Endothelial cell of umbilical vein (primary cell): ENCODE measurements around the gene ME3. TPM values are rescaled to one million over a fixed set of nuclear protein-coding genes. Genes with fewer than 3 reads are reported as not detected.

Source experiments
- BruUV-seq: library from RNA; stranded (reverse); fragments of 400-500 nt; replicated peaks from 2 replicates; lab custom pipeline; 2021; lab: Mats Ljungman, UMichigan
- CTCF ChIA-PET: fragments of 300-600, 350-600 bp; sonication (Branson Sonifier 250); formaldehyde crosslinking; loops from one replicate; lab custom pipeline; 2021; ENCODE audit warnings: antibody characterized with exemption, inconsistent platforms; lab: Charles Lee
- POLR2A ChIA-PET: fragments of 300-600, 350-600 bp; sonication (Branson Sonifier 250); formaldehyde crosslinking; loops from one replicate; lab custom pipeline; 2021; ENCODE audit warnings: antibody characterized with exemption, inconsistent platforms; lab: Charles Lee
- DNase-seq: peaks from one replicate; pipeline ENCODE4 v3.0.0-alpha.2; 2011; ENCODE audit warnings: low read depth, low spot score
- FAIRE-seq: peaks from 2 replicates; lab custom pipeline; 2011; peaks lifted over from hg19 to GRCh38; lab: Jason Lieb, UNC
- H2AFZ ChIP-seq: 2 replicates; pipeline ENCODE4 v1.6.0; 2012; ENCODE audit warnings: low read depth, low read length, control low read depth, inconsistent platforms
- H3K27ac ChIP-seq: 2 replicates; pipeline ENCODE4 v1.5.1; 2011; ENCODE audit warnings: low read depth, mild to moderate bottlenecking, control low read depth, low read length, moderate library complexity; ENCODE audit not compliant: insufficient read depth
- H3K27me3 ChIP-seq, 2 experiments: 2 replicates each; pipeline versions ENCODE4 v1.6.0 to v1.6.1; 2011; ENCODE audit warnings: low read length in 2 of 2, mixed read lengths in 1 of 2; ENCODE audit not compliant: control insufficient read depth in 2 of 2, insufficient read depth in 2 of 2
- H3K36me3 ChIP-seq, 2 experiments: 2 replicates in 1 of 2; 3 replicates in 1 of 2; pipeline ENCODE4 v1.5.1; 2011; ENCODE audit warnings: low read length in 2 of 2, mild to moderate bottlenecking in 1 of 2, moderate library complexity in 1 of 2; ENCODE audit not compliant: control insufficient read depth in 2 of 2, insufficient read depth in 2 of 2; ENCODE audit errors: extremely low read depth in 1 of 2
- H3K4me1 ChIP-seq: 3 replicates; pipeline ENCODE4 v1.5.1; 2011; ENCODE audit warnings: mild to moderate bottlenecking, low read length; ENCODE audit not compliant: control insufficient read depth, insufficient read depth; ENCODE audit errors: extremely low read depth
- H3K4me2 ChIP-seq: 2 replicates; pipeline ENCODE4 v1.6.1; 2011; ENCODE audit warnings: low read length, control low read depth, mixed read lengths; ENCODE audit not compliant: insufficient read depth
- H3K4me3 ChIP-seq, 3 experiments: fragments of 200-600 bp in 1 of 3; sonication (generic), shearing (Covaris generic) in 1 of 3; replicated peaks in 1 of 3; 2 replicates each; pipeline ENCODE4 v1.5.1; 2011 to 2016; ENCODE audit warnings: control low read depth in 3 of 3, low read length in 3 of 3, mild to moderate bottlenecking in 2 of 3, inconsistent platforms in 1 of 3, low read depth in 1 of 3, moderate library complexity in 1 of 3; ENCODE audit not compliant: insufficient read depth in 1 of 3
- H3K79me2 ChIP-seq: 2 replicates; pipeline ENCODE4 v1.6.0; 2012; ENCODE audit warnings: low read length, inconsistent platforms; ENCODE audit not compliant: control insufficient read depth, insufficient read depth
- H3K9ac ChIP-seq: replicated peaks from 2 replicates; pipeline ENCODE3; 2011; ENCODE audit warnings: low read length, control low read depth; ENCODE audit not compliant: insufficient read depth; ENCODE audit errors: extremely low read depth
- H3K9me1 ChIP-seq: replicated peaks from 3 replicates; pipeline ENCODE4 v1.6.0; 2011; ENCODE audit warnings: mild to moderate bottlenecking, low read length; ENCODE audit not compliant: control insufficient read depth, insufficient read depth; ENCODE audit errors: extremely low read depth
- H3K9me3 ChIP-seq: replicated peaks from 2 replicates; pipeline ENCODE4 v1.5.1; 2012; ENCODE audit warnings: low read length, inconsistent platforms; ENCODE audit not compliant: control insufficient read depth, insufficient read depth
- H4K20me1 ChIP-seq: replicated peaks from 2 replicates; pipeline ENCODE3; 2011; ENCODE audit warnings: mild to moderate bottlenecking, low read length; ENCODE audit not compliant: control insufficient read depth, insufficient read depth; ENCODE audit errors: extremely low read depth
- EZH2 ChIP-seq: IDR thresholded peaks from 2 replicates; pipeline ENCODE4 v1.6.1; 2012; ENCODE audit warnings: borderline replicate concordance, low read depth, mild to moderate bottlenecking, moderate library complexity, low read length, inconsistent platforms; ENCODE audit not compliant: severe bottlenecking
- FOS ChIP-seq: IDR thresholded peaks from 2 replicates; pipeline ENCODE4 v1.6.1; 2011; ENCODE audit warnings: mild to moderate bottlenecking, low read length, moderate library complexity, borderline replicate concordance; ENCODE audit not compliant: insufficient read depth
- GATA2 ChIP-seq: IDR thresholded peaks from 2 replicates; pipeline ENCODE4 v1.7.0; 2011; ENCODE audit warnings: low read depth, mild to moderate bottlenecking, moderate library complexity, mixed read lengths, low read length; ENCODE audit not compliant: insufficient read length, insufficient read depth
- JUN ChIP-seq: IDR thresholded peaks from 2 replicates; pipeline ENCODE4 v1.6.1; 2011; ENCODE audit warnings: borderline replicate concordance, low read depth; ENCODE audit not compliant: insufficient read length, insufficient read depth
- MYC ChIP-seq: IDR thresholded peaks from one replicate; pipeline ENCODE4 v1.6.1; 2011; ENCODE audit warnings: mild to moderate bottlenecking, low read depth, low read length
- POLR2A ChIP-seq: IDR thresholded peaks from 2 replicates; pipeline ENCODE4 v1.6.1; 2012; ENCODE audit warnings: low read depth, mild to moderate bottlenecking, control low read depth, low read length
- POLR2AphosphoS5 ChIP-seq: IDR thresholded peaks from 2 replicates; pipeline ENCODE4 v1.6.1; 2012; ENCODE audit warnings: low read depth, mild to moderate bottlenecking, control low read depth, low read length, moderate library complexity; ENCODE audit not compliant: insufficient read depth
- dilution Hi-C: fragments of 300-500 bp; cut with MboI; formaldehyde crosslinking; loops from one replicate; pipeline ENCODE4 v1.15.0; 2019; ENCODE audit warnings: low sequenced_read_pairs; ENCODE audit not compliant: extremely low pct_ligation_motif_present
- intact Hi-C: fragments of 100-400 bp; cut with micrococcal nuclease; formaldehyde crosslinking; loops from one replicate; pipeline ENCODE4 v1.10.0; 2022
- polyA plus RNA-seq, 4 experiments: library from polyadenylated mRNA; depleted of rRNA in 3 of 4; stranded (reverse) in 3 of 4; unstranded in 1 of 4; fragments of >200 nt; gene quantifications; 2 replicates each; pipeline versions ENCODE4 v1.2.1 to v1.2.3, GENCODE V29; 2011 to 2012; ENCODE audit warnings: missing spikeins in 1 of 4
- total RNA-seq: library from RNA; stranded (reverse); gene quantifications from 2 replicates; pipeline ENCODE4 v1.2.3, GENCODE V29; 2021
- TF ChIP-seq, protein P1 (sequence below), 2 donors: IDR thresholded peaks; 1 replicate in 1 of 2; 2 replicates in 1 of 2; pipeline ENCODE4 v1.5.1; 2011; ENCODE audit warnings: low read length in 2 of 2, mild to moderate bottlenecking in 2 of 2, moderate library complexity in 2 of 2, control low read depth in 1 of 2, inconsistent platforms in 1 of 2, low read depth in 1 of 2; ENCODE audit not compliant: insufficient read depth in 1 of 2; ENCODE audit errors: extremely low read depth in 1 of 2
- TF ChIP-seq, protein P2 (sequence below): IDR thresholded peaks from 2 replicates; pipeline ENCODE4 v1.6.1; 2011; ENCODE audit not compliant: insufficient read depth, insufficient read length

The ME3 gene
- total and polyA plus RNA-seq, 2 donors (not counting 3 experiments of a cell fraction or from before 2014, with no cell fraction given), result 26.9 to 30.4 TPM

DNA sequence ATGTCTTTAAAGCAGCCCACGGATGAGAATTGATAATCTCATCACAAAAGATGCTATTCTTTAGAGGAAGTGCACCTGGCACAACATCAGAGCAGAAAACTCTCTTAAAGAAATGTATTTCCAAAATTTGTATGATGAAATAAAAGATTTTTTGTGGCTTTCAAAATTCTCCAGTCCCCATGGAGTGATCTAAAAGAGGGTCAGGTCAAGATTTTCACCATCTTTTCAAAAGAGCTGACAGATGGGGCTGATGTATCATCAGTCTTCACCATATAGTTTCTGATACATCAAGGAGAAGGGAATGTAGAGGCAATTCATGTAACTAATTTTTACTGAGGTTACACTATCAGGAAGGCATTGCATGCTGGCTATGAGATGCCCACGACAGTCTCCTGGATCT is 11.7 kb downstream of the ME3 start:
- ChIA-PET CTCF (interaction anchor here (0.7 to 0.9 kb wide), 2 partner anchors 52 to 139 kb away, joined by 3 read pairs; no protein-coding TSS in a partner anchor), POLR2A (no interaction called here)
- no peaks in the 10 kb centered on the region for H3K4me1 ChIP-seq
- peaks cover 2% of the 10 kb centered on the region for H3K79me2 ChIP-seq
- no peaks in the 10 kb centered on the region for H4K20me1 ChIP-seq
- intact Hi-C loops, result no loop called here
- no peak overlapping the region for H3K9ac ChIP-seq
- no peak overlapping the region for H3K4me3 ChIP-seq
- no peak overlapping the region for H2AFZ ChIP-seq
- TF ChIP-seq POLR2A (no peak), GATA2 (no peak), FOS (no peak), EZH2 (no peak), POLR2AphosphoS5 (no peak), MYC (no peak), JUN (no peak)
- TF ChIP-seq, protein P1, sequence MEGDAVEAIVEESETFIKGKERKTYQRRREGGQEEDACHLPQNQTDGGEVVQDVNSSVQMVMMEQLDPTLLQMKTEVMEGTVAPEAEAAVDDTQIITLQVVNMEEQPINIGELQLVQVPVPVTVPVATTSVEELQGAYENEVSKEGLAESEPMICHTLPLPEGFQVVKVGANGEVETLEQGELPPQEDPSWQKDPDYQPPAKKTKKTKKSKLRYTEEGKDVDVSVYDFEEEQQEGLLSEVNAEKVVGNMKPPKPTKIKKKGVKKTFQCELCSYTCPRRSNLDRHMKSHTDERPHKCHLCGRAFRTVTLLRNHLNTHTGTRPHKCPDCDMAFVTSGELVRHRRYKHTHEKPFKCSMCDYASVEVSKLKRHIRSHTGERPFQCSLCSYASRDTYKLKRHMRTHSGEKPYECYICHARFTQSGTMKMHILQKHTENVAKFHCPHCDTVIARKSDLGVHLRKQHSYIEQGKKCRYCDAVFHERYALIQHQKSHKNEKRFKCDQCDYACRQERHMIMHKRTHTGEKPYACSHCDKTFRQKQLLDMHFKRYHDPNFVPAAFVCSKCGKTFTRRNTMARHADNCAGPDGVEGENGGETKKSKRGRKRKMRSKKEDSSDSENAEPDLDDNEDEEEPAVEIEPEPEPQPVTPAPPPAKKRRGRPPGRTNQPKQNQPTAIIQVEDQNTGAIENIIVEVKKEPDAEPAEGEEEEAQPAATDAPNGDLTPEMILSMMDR (IDR thresholded peaks at IDR 0.05; ENCODE audit: extremely low read depth in 1 of 2, insufficient read depth in 1 of 2, low read depth in 1 of 2, low read length in 2 of 2), result no peak
- TF ChIP-seq, protein P2, sequence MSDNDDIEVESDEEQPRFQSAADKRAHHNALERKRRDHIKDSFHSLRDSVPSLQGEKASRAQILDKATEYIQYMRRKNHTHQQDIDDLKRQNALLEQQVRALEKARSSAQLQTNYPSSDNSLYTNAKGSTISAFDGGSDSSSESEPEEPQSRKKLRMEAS, result no peak
- H3K36me3 ChIP-seq, result no peaks in the 10 kb centered on the region
- FAIRE-seq, result no peak
- H3K27ac ChIP-seq, result no peak overlapping the region
- BruUV-seq, result no TSS peak
- no peak overlapping the region for H3K4me2 ChIP-seq
- no peak for DNase-seq
- no peaks in the 10 kb centered on the region for H3K9me1 ChIP-seq
- dilution Hi-C loops, result no loop called here
- H3K27me3 ChIP-seq, result no peaks in the 10 kb centered on the region
- no peaks in the 10 kb centered on the region for H3K9me3 ChIP-seq
